HG03045 (cell line): ENCODE measurements around the gene TSFM.
A peak's percentile ranks its signal among the peaks of the same experiment; 100 is the strongest.

Experiments used
- ATAC-seq: cut with Tn5 transposase; IDR thresholded peaks from one replicate; pipeline ENCODE4 v1.9.1; 2021; ENCODE audit warnings: mild to moderate bottlenecking, moderate library complexity; ENCODE audit not compliant: unreplicated experiment

The TSFM gene

GRCh38 chr12:57782608-57783465 is at the start of gene TSFM:
TSFM (plus strand) TSS chr12:57782787; CDS start chr12:57782802, 15 bp downstream.
- ATAC-seq = peak; percentile 91

- no peak for ATAC-seq
Measured at GRCh38 chr12:57733928-57734327, 48.7 kb upstream of the TSFM start.

GRCh38 chr12:57734591-57734990 is 48.0 kb upstream of the TSFM start:
- ATAC-seq = no peak

GRCh38 chr12:57735198-57735855 is 47.3 kb upstream of the TSFM start:
- ATAC-seq = no peak

- ATAC-seq = no peak
Measured at GRCh38 chr12:57735952-57736740, 46.4 kb upstream of the TSFM start.

GRCh38 chr12:57736741-57737466 is 45.7 kb upstream of the TSFM start:
- no peak for ATAC-seq

- no peak for ATAC-seq
Measured at GRCh38 chr12:57737467-57738460, 44.8 kb upstream of the TSFM start.

- ATAC-seq = no peak
Measured at GRCh38 chr12:57738661-57739237, 43.8 kb upstream of the TSFM start, which contains the start of gene AGAP2. AGAP2 (minus strand) TSS chr12:57738742; CDS start chr12:57738246, 496 bp downstream.

- no peak for ATAC-seq
Measured at GRCh38 chr12:57739387-57739786, 43.2 kb upstream of the TSFM start.

- no peak for ATAC-seq
Measured at GRCh38 chr12:57739914-57740538, 42.6 kb upstream of the TSFM start.

GRCh38 chr12:57740656-57741412 is 41.8 kb upstream of the TSFM start:
- ATAC-seq = no peak

GRCh38 chr12:57741413-57741789 is 41.2 kb upstream of the TSFM start:
- ATAC-seq = no peak

GRCh38 chr12:57741844-57742738 is 40.5 kb upstream of the TSFM start:
- ATAC-seq = peak; percentile 50

GRCh38 chr12:57743769-57744168 is 38.8 kb upstream of the TSFM start:
- no peak for ATAC-seq

- peak; percentile 27 for ATAC-seq
Measured at GRCh38 chr12:57744194-57744776, 38.3 kb upstream of the TSFM start.

- peak; percentile 88 for ATAC-seq
Measured at GRCh38 chr12:57744777-57745484, 37.7 kb upstream of the TSFM start, which contains the start of gene TSPAN31. TSPAN31 (plus strand) TSS chr12:57745039; CDS start chr12:57745155, 116 bp downstream.
